Panc1 (cell line): ENCODE data around the gene P3H3.

Experiments
- CTCF ChIP-seq: fragments of 450-650 bp; IDR thresholded peaks from 2 replicates; pipeline ENCODE4 v1.5.1; 2017; ENCODE audit warnings: mild to moderate bottlenecking
- POLR2AphosphoS5 ChIP-seq: IDR thresholded peaks from 2 replicates; pipeline ENCODE4 v1.6.1; 2012; ENCODE audit warnings: mild to moderate bottlenecking, low read depth, low read length, moderate library complexity
- SIN3A ChIP-seq: IDR thresholded peaks from 2 replicates; pipeline ENCODE4 v1.6.1; 2012; ENCODE audit warnings: low read depth, mild to moderate bottlenecking, low read length, moderate library complexity, borderline replicate concordance; ENCODE audit not compliant: insufficient read depth
- TF ChIP-seq, protein P1 (sequence below), 2 experiments: IDR thresholded peaks; 2 replicates each; pipeline ENCODE4 v1.6.1; 2011 to 2012; ENCODE audit warnings: low read depth in 2 of 2, control low read depth in 1 of 2, low read length in 1 of 2, mild to moderate bottlenecking in 1 of 2, moderate library complexity in 1 of 2; ENCODE audit not compliant: insufficient read depth in 1 of 2

DNA sequence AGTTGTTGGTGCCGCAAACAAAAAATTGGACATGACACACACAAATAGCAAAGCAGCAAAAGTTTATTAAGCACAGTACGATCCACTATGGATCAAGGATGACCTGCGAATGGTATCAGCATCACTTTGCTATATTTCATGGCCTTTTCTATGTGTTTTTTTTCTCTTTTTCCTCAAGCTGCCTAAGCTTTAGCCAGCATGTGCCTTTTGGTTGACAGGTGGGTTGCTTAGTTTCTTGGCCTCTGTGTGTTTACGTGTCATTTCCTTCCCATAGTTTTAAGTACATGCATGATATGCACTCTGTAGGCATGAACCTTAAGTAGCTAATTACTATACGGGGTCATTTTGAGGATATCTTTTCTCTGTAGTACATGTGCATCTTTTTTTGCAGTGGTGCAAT, 29.1 kb upstream of the P3H3 start:
- TF ChIP-seq CTCF (no peak), POLR2AphosphoS5 (no peak), SIN3A (no peak)
- TF ChIP-seq, protein P1, sequence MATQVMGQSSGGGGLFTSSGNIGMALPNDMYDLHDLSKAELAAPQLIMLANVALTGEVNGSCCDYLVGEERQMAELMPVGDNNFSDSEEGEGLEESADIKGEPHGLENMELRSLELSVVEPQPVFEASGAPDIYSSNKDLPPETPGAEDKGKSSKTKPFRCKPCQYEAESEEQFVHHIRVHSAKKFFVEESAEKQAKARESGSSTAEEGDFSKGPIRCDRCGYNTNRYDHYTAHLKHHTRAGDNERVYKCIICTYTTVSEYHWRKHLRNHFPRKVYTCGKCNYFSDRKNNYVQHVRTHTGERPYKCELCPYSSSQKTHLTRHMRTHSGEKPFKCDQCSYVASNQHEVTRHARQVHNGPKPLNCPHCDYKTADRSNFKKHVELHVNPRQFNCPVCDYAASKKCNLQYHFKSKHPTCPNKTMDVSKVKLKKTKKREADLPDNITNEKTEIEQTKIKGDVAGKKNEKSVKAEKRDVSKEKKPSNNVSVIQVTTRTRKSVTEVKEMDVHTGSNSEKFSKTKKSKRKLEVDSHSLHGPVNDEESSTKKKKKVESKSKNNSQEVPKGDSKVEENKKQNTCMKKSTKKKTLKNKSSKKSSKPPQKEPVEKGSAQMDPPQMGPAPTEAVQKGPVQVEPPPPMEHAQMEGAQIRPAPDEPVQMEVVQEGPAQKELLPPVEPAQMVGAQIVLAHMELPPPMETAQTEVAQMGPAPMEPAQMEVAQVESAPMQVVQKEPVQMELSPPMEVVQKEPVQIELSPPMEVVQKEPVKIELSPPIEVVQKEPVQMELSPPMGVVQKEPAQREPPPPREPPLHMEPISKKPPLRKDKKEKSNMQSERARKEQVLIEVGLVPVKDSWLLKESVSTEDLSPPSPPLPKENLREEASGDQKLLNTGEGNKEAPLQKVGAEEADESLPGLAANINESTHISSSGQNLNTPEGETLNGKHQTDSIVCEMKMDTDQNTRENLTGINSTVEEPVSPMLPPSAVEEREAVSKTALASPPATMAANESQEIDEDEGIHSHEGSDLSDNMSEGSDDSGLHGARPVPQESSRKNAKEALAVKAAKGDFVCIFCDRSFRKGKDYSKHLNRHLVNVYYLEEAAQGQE (IDR thresholded peaks at IDR 0.05; ENCODE audit: insufficient read depth in 1 of 2, low read depth in 2 of 2, low read length in 1 of 2), result no peak
